GM19395 (cell line): Measurements from ENCODE around the gene ADSS1.

Experiments used
- ATAC-seq: cut with Tn5 transposase; IDR thresholded peaks from one replicate; pipeline ENCODE4 v1.9.1; 2021; ENCODE audit warnings: mild to moderate bottlenecking, moderate library complexity; ENCODE audit not compliant: unreplicated experiment

Gene ADSS1

GRCh38 chr14:104791425-104791824 is 67.4 kb downstream of the ADSS1 start:
- ATAC-seq, result no peak

GRCh38 chr14:104792101-104792884 is 68.3 kb downstream of the ADSS1 start:
- no peak for ATAC-seq

- no peak for ATAC-seq
Observed at GRCh38 chr14:104792945-104793702, 69.1 kb downstream of the ADSS1 start.

GRCh38 chr14:104793703-104793959 is 69.6 kb downstream of the ADSS1 start:
- ATAC-seq, result no peak

GRCh38 chr14:104794099-104794498 is 70.1 kb downstream of the ADSS1 start:
- no peak for ATAC-seq

- no peak for ATAC-seq
Observed at GRCh38 chr14:104794631-104794992, 70.6 kb downstream of the ADSS1 start.

- ATAC-seq, result no peak
Observed at GRCh38 chr14:104794993-104795780, 71.2 kb downstream of the ADSS1 start, which contains the start of gene AKT1. AKT1 (minus strand) TSS chr14:104795748; CDS start chr14:104792643, 3,105 bp downstream.

GRCh38 chr14:104795781-104796686 is 72.0 kb downstream of the ADSS1 start:
- no peak for ATAC-seq

- no peak for ATAC-seq
Observed at GRCh38 chr14:104796687-104797081, 72.7 kb downstream of the ADSS1 start.
